Subcutaneous adipose tissue (tissue), 4 donors: ENCODE results near the gene ADAMTSL3. TPM values are rescaled to one million over a fixed set of nuclear protein-coding genes. Genes with fewer than 3 reads are reported as not detected.

ENCODE experiments used
- total RNA-seq, 4 donors: library from RNA; depleted of rRNA; stranded (reverse); fragments of >200 nt; gene quantifications; one replicate each; pipeline ENCODE4 v1.1.0, GENCODE V29; 2016
- TF ChIP-seq, protein P1 (sequence below): fragments of 450-650 bp; IDR thresholded peaks from one replicate; pipeline ENCODE4 v1.5.1; 2016; ENCODE audit warnings: low read depth, mild to moderate bottlenecking, control low read depth, antibody characterized with exemption, moderate library complexity

ADAMTSL3 gene, protein sequence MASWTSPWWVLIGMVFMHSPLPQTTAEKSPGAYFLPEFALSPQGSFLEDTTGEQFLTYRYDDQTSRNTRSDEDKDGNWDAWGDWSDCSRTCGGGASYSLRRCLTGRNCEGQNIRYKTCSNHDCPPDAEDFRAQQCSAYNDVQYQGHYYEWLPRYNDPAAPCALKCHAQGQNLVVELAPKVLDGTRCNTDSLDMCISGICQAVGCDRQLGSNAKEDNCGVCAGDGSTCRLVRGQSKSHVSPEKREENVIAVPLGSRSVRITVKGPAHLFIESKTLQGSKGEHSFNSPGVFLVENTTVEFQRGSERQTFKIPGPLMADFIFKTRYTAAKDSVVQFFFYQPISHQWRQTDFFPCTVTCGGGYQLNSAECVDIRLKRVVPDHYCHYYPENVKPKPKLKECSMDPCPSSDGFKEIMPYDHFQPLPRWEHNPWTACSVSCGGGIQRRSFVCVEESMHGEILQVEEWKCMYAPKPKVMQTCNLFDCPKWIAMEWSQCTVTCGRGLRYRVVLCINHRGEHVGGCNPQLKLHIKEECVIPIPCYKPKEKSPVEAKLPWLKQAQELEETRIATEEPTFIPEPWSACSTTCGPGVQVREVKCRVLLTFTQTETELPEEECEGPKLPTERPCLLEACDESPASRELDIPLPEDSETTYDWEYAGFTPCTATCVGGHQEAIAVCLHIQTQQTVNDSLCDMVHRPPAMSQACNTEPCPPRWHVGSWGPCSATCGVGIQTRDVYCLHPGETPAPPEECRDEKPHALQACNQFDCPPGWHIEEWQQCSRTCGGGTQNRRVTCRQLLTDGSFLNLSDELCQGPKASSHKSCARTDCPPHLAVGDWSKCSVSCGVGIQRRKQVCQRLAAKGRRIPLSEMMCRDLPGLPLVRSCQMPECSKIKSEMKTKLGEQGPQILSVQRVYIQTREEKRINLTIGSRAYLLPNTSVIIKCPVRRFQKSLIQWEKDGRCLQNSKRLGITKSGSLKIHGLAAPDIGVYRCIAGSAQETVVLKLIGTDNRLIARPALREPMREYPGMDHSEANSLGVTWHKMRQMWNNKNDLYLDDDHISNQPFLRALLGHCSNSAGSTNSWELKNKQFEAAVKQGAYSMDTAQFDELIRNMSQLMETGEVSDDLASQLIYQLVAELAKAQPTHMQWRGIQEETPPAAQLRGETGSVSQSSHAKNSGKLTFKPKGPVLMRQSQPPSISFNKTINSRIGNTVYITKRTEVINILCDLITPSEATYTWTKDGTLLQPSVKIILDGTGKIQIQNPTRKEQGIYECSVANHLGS (N-terminal part only)
- total RNA-seq, result 1 to 10 TPM; 1.5 to 4.0 (median 2.3) TPM

DNA sequence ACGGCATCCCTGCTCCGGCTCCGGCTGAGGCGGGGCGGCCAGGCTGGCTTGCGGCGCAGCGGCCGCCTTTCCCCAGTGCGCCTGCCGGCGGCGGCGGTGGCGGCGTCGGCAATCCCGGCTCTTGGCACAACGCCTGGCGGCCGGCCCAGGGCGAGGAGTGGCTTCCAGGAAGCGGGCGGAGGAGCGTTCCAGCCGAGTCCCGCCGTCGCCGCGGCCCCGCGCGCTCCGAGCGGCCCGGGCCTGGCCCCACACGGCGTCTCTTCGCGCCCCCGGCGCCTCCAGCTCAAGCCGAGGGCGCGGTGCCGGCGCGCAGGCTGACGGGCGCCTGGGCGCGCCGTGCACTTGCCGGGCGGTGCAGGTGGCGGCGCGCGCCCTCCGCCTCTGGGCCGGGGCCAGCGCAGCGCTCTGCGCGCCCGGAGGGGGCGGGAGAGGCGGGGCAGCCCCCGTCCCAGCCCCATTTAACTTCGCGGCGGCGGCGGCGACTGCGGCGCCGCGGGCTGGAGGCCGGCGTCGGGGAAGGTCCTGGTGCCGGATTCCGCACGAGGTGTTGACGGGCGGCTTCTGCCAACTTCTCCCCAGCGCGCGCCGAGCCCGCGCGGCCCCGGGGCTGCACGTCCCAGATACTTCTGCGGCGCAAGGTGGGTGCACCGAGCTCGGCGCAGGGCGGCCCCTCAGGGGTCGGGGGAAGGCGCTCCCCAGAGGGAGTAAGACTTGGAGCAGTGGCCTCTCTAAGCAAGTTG, at the start of gene ADAMTSL3:
Gene ADAMTSL3 (plus strand): TSS at position 485 of the 740 bp plus-strand sequence. CDS start 1,639 bp downstream, outside the sequence.
- TF ChIP-seq, protein P1, sequence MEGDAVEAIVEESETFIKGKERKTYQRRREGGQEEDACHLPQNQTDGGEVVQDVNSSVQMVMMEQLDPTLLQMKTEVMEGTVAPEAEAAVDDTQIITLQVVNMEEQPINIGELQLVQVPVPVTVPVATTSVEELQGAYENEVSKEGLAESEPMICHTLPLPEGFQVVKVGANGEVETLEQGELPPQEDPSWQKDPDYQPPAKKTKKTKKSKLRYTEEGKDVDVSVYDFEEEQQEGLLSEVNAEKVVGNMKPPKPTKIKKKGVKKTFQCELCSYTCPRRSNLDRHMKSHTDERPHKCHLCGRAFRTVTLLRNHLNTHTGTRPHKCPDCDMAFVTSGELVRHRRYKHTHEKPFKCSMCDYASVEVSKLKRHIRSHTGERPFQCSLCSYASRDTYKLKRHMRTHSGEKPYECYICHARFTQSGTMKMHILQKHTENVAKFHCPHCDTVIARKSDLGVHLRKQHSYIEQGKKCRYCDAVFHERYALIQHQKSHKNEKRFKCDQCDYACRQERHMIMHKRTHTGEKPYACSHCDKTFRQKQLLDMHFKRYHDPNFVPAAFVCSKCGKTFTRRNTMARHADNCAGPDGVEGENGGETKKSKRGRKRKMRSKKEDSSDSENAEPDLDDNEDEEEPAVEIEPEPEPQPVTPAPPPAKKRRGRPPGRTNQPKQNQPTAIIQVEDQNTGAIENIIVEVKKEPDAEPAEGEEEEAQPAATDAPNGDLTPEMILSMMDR, result no peak

DNA sequence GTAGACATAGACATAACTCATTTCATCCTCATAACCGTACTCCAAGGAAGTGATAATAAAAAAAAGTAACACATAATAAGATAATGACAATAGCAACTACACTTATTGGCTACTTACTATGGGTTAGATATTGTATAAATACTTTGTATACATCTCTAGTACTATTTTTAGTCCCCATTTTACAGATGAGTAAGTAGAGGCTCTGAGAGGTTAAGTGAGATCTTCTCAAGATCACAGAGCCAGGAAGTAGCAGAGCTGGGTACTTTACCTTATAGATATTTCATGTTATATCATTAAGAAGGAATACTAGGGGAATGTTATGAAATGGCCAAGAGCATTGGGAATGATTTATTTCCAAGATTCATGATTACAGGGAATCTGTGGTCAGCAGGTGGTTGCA, 49.4 kb upstream of the ADAMTSL3 start:
- TF ChIP-seq, protein P1, result no peak

DNA sequence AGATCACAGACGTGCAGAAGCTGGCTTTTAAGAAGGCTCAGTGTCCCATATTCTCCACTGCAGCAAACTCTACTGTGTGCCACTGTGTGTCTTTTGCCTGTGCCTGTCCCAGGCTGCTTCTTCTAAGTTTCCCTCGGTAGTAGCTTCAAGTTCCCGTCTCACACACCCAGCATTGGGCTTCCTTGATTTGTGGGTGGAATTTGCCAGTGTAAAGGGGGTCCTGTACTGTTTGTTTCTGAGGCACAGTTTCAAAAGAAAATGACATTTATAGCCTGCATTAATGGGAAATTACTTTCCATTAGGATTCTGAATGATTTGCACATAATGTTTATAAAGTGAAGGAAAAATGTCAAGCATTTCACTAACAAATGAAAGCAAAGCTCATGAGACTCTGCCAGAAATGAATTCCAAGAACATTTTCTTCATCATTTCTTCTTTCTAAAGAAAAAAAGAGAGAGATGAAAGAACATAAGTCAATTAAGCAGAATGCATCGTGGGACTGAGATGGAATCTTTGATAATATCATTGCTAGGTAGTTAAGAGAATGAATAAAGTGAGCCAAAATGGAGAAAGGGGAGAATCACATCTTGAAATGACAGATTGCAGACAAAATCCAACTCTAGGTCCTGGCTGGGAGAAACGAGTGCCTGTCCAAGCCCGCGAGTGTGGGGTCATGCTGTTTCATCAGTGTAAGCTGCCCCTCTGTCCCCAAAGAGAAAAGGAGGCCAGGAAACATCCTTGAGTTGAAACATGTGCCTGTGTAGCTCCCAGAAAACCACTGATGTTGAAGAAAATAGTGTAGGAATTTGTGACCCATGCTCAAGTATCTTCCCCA, 48.6 kb upstream of the ADAMTSL3 start:
- TF ChIP-seq, protein P1, result no peak

DNA sequence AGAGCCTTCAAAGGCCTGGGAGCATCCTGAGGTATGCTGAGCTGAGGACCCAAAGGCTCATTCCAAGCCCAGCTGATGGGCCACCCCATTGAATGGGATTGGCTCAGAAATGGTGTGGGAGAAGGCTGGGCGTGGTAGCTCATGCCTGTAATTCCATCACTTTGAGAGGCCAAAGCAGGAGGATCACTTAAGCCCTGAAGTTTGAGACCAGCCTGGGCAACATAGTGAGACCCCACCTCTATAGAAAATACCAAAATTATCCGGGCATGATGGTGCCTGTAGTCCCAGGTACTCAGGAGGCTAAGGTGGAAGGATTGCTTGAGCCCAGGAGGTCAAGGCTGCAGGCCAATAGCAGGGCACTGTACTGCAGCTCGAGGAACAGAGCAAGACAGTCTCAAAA, 43.8 kb upstream of the ADAMTSL3 start:
- TF ChIP-seq, protein P1, result no peak

DNA sequence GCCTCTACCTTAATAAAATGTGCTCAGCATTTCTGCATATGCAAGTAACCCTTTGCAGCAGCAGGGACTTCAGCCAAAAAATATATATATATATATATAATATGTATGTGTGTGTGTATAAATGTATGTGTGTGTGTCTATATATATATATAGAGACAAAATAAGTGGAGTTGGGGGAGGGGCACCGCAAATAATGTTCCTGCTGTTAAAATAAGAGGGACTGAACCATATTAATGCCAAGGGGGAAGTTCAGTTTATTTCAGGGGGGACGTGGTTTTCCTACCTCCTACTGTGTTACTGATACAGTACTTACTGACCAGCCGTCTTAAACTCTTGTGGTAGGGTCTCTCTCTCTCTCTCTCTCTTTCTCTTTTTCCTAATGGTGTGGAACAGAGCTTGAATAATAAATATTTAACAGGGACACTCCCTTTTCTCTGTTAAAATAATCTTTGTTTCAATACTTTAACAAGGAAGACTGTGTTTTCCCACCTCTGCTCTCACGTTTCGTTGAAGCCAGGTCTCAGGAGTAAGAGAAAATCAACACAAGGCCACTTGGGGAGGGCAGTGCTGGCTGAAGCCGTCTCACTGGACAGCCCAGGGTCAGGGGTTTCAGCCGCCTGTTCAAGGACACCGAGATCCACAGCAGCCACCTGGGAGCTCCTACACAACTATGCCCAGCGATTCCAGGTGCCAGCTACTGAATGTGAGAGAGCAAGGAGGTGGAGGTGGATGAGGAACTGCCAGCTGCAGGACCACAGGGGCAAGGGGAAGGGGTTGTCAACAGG, 42.8 kb upstream of the ADAMTSL3 start:
- TF ChIP-seq, protein P1, result no peak
